K562 (cell line): ENCODE measurements around the gene FAM20B. TPM values are rescaled to one million over a fixed set of nuclear protein-coding genes. Genes with fewer than 3 reads are reported as not detected.

Source experiments
- ATAC-seq: fragments of 200-7000 bp; cut with Tn5 transposase; 3 replicates; pipeline ENCODE4 v1.9.1; 2020; ENCODE audit warnings: moderate library complexity
- BruUV-seq: library from RNA; stranded (reverse); fragments of 400-500 nt; replicated peaks from 2 replicates; lab custom pipeline; 2021; lab: Mats Ljungman, UMichigan
- CTCF ChIA-PET: fragments of 300-600 bp; formaldehyde crosslinking; extraction: SDS; loops from one replicate; lab custom pipeline; 2021; ENCODE audit warnings: low intra/inter-chr PET ratio; lab: Yijun Ruan, JAX
- POLR2A ChIA-PET: fragments of 300-600, 350-650 bp; sonication (Branson Sonifier 250); formaldehyde crosslinking; extraction: SDS; loops from one replicate; lab custom pipeline; 2021; ENCODE audit warnings: antibody characterized with exemption, inconsistent platforms; lab: Yijun Ruan, JAX
- DNase-seq, 4 experiments: peaks; one replicate each; pipeline versions ENCODE4 v3.0.0 to v3.0.0-alpha.2; 2011 to 2018; ENCODE audit warnings: low spot score in 3 of 4, mixed read lengths in 3 of 4; ENCODE audit errors: extremely low read depth in 1 of 4
- FAIRE-seq: peaks from 2 replicates; lab custom pipeline; 2011; peaks lifted over from hg19 to GRCh38; lab: Jason Lieb, UNC
- H2AFZ ChIP-seq: 2 replicates; pipeline ENCODE4 v1.6.0; 2011; ENCODE audit warnings: low read depth, low read length, control low read depth, inconsistent platforms
- H3K27ac ChIP-seq: fragments of 200-600 bp; 3 replicates; pipeline ENCODE4 v1.8.0; 2011; ENCODE audit warnings: low read depth, mild to moderate bottlenecking, control low read depth, inconsistent platforms, low read length, moderate library complexity, mixed read lengths; ENCODE audit errors: extremely low read depth
- H3K27me3 ChIP-seq, 2 experiments: fragments of 300-600 bp in 1 of 2; 2 replicates in 1 of 2; 3 replicates in 1 of 2; pipeline versions ENCODE4 v1.6.0 to v1.8.0; 2011; ENCODE audit warnings: inconsistent platforms in 2 of 2, low read length in 2 of 2, mild to moderate bottlenecking in 1 of 2, mixed read lengths in 1 of 2, moderate library complexity in 1 of 2; ENCODE audit not compliant: control insufficient read depth in 2 of 2, insufficient read depth in 2 of 2
- H3K36me3 ChIP-seq: fragments of 300-600 bp; 3 replicates; pipeline ENCODE4 v1.8.0; 2011; ENCODE audit warnings: mild to moderate bottlenecking, low read length, inconsistent platforms; ENCODE audit not compliant: control insufficient read depth, insufficient read depth
- H3K4me1 ChIP-seq, 2 experiments: fragments of 200-600 bp in 1 of 2; replicated peaks in 1 of 2; 2 replicates in 1 of 2; 3 replicates in 1 of 2; pipeline versions ENCODE4 v1.5.1 to v1.8.0; 2011; ENCODE audit warnings: inconsistent platforms in 2 of 2, low read length in 2 of 2, mild to moderate bottlenecking in 1 of 2, mixed read lengths in 1 of 2, moderate library complexity in 1 of 2; ENCODE audit not compliant: control insufficient read depth in 2 of 2, insufficient read depth in 2 of 2
- H3K4me2 ChIP-seq: 2 replicates; pipeline ENCODE4 v1.6.1; 2011; ENCODE audit warnings: low read length, control low read depth, inconsistent platforms, mixed read lengths; ENCODE audit not compliant: insufficient read depth
- H3K4me3 ChIP-seq: fragments of 200-600 bp; sonication (generic), shearing (Covaris generic); 2 replicates; pipeline ENCODE4 v1.5.1; 2016; ENCODE audit warnings: control low read depth, inconsistent platforms
- H3K79me2 ChIP-seq: fragments of 200-600 bp; 3 replicates; pipeline ENCODE4 v1.8.0; 2011; ENCODE audit warnings: low read length, inconsistent platforms; ENCODE audit not compliant: control insufficient read depth, insufficient read depth
- H3K9ac ChIP-seq, 2 experiments: 2 replicates each; pipeline versions ENCODE4 v1.6.0 to v1.6.1; 2011; ENCODE audit warnings: low read depth in 2 of 2, low read length in 2 of 2, control low read depth in 1 of 2, inconsistent platforms in 1 of 2, mild to moderate bottlenecking in 1 of 2, mixed read lengths in 1 of 2; ENCODE audit not compliant: insufficient read depth in 1 of 2
- H3K9me1 ChIP-seq: one replicate; pipeline ENCODE4 v1.6.0; 2011; ENCODE audit warnings: inconsistent platforms, mild to moderate bottlenecking, low read length, moderate library complexity; ENCODE audit not compliant: control insufficient read depth, insufficient read depth
- H3K9me3 ChIP-seq: replicated peaks from 2 replicates; pipeline ENCODE4 v1.5.1; 2011; ENCODE audit warnings: low read depth, low read length, inconsistent platforms; ENCODE audit not compliant: control insufficient read depth, insufficient read depth
- H4K20me1 ChIP-seq: replicated peaks from 2 replicates; pipeline ENCODE4 v1.6.1; 2011; ENCODE audit warnings: low read length, inconsistent platforms, mixed read lengths; ENCODE audit not compliant: control insufficient read depth, insufficient read depth
- CBFA2T3 ChIP-seq: fragments of 450-650 bp; IDR thresholded peaks from 2 replicates; pipeline ENCODE4 v1.6.1; 2017
- CTCF ChIP-seq, 3 experiments: IDR thresholded peaks in 2 of 3; conservative IDR thresholded peaks in 1 of 3; 2 replicates each; pipeline ENCODE4 v1.5.1; 2011 to 2012; ENCODE audit warnings: low read length in 3 of 3, mild to moderate bottlenecking in 3 of 3, control low read depth in 2 of 3, improper control_type of control experiment in 1 of 3, inconsistent platforms in 1 of 3, low read depth in 1 of 3, mixed read lengths in 1 of 3, moderate library complexity in 1 of 3; ENCODE audit not compliant: insufficient read depth in 2 of 3
- EP400 ChIP-seq: fragments of 450-650 bp; IDR thresholded peaks from 2 replicates; pipeline ENCODE4 v1.6.1; 2017; ENCODE audit warnings: antibody characterized with exemption, mild to moderate bottlenecking, moderate library complexity
- PTBP1 ChIP-seq: fragments of 200-400 bp; formaldehyde crosslinking; IDR thresholded peaks from 2 replicates; pipeline ENCODE4 v1.6.1; 2017; ENCODE audit warnings: low read depth, low read length
- RAD21 ChIP-seq, 2 experiments: fragments of 250-450 bp in 1 of 2; fragments of 450-650 bp in 1 of 2; sonication (Bioruptor Pico) in 1 of 2; formaldehyde crosslinking in 1 of 2; IDR thresholded peaks in 1 of 2; conservative IDR thresholded peaks in 1 of 2; 2 replicates each; pipeline versions ENCODE4 v1.4.0 to v1.8.0; 2020 to 2022; ENCODE audit warnings: mild to moderate bottlenecking in 2 of 2, moderate library complexity in 1 of 2
- RCOR1 ChIP-seq, 2 experiments: IDR thresholded peaks; 2 replicates each; pipeline ENCODE4 v1.6.1; 2012; ENCODE audit warnings: low read depth in 2 of 2, low read length in 2 of 2, borderline replicate concordance in 1 of 2, improper control_type of control experiment in 1 of 2
- SMC3 ChIP-seq: conservative IDR thresholded peaks from 2 replicates; pipeline ENCODE4 v1.6.1; 2011; ENCODE audit warnings: low read depth, low read length, improper control_type of control experiment; ENCODE audit not compliant: insufficient read depth
- ZBTB33 ChIP-seq: sonication (generic); formaldehyde crosslinking; IDR thresholded peaks from 2 replicates; pipeline ENCODE4 v1.8.1; 2023; ENCODE audit warnings: mild to moderate bottlenecking, missing genetic modification reagents
- WGBS: fragments of 100-300 bp; shearing (Covaris generic); methylation state at CpG from one replicate; pipeline ENCODE4 v1.1.6; 2016; ENCODE audit warnings: low coverage, mixed read lengths; ENCODE audit not compliant: insufficient coverage; ENCODE audit errors: missing lambda C conversion rate; 5-methylcytosine and 5-hydroxymethylcytosine counted together
- in situ Hi-C: fragments of 300-500 bp; cut with MboI; formaldehyde crosslinking; loops from 4 replicates; pipeline ENCODE4 v1.15.0; 2018; ENCODE audit warnings: inconsistent platforms, mixed read lengths
- intact Hi-C: fragments of 100-400 bp; cut with micrococcal nuclease; formaldehyde crosslinking; loops from 2 replicates; pipeline ENCODE4 v1.14.2; 2022
- polyA plus RNA-seq, 8 experiments: library from polyadenylated mRNA; depleted of rRNA in 4 of 8; stranded (reverse) in 5 of 8; unstranded in 3 of 8; fragments of >200 nt; fragmentation: Nextera tagmentation in 2 of 8; fragmentation: Illumina TruSeq in 1 of 8; extraction: Ambion mirVana in 2 of 8; extraction: Trizol in 1 of 8; gene quantifications; 2 replicates each; pipeline versions ENCODE4 v1.2.1 to v1.2.3, GENCODE V29; 2011 to 2014; ENCODE audit warnings: inconsistent platforms in 1 of 8, missing spikeins in 1 of 8
- total RNA-seq, 7 experiments: library from RNA; depleted of rRNA in 6 of 7; stranded (reverse); fragments of >200 nt in 6 of 7; fragmentation: Illumina TruSeq in 2 of 7; extraction: Trizol in 2 of 7; gene quantifications; 2 replicates each; pipeline versions ENCODE4 v1.2.1 to v1.2.3, GENCODE V29; 2011 to 2021; ENCODE audit warnings: low replicate concordance in 1 of 7
- TF ChIP-seq, protein P1 (sequence below): fragments of 250-450 bp; sonication (Bioruptor Pico); IDR thresholded peaks from 2 replicates; pipeline ENCODE4 v1.8.0; 2021; ENCODE audit warnings: mild to moderate bottlenecking, moderate library complexity

FAM20B gene
- total and polyA plus RNA-seq, 9 of the 15 experiments (the other 6 are each of a cell fraction or from before 2014, with no cell fraction given) = 7.2 to 67.5 (median 42.9) TPM

- DNase-seq = peak; percentile 21 to 58 (median 48)
- Histone ChIP-seq H3K9ac (no peak overlapping the region), H3K36me3 (peaks cover 41% of the 10 kb centered on the region), H3K4me1 (no peaks in the 10 kb centered on the region), H3K79me2 (no peaks in the 10 kb centered on the region), H4K20me1 (no peaks in the 10 kb centered on the region), H3K4me3 (no peak overlapping the region), H3K9me3 (no peaks in the 10 kb centered on the region), H2AFZ (no peak overlapping the region), H3K27ac (no peak overlapping the region), H3K27me3 (no peaks in the 10 kb centered on the region), H3K4me2 (no peak overlapping the region), H3K9me1 (no peaks in the 10 kb centered on the region)
- FAIRE-seq = no peak
- ChIA-PET CTCF (interaction anchor here (0.6 kb wide), 1 partner anchor 195 kb away, joined by 4 read pairs; no protein-coding TSS in a partner anchor), POLR2A (interaction anchor here (0.7 to 1.2 kb wide), 2 partner anchors 14 to 15 kb away, joined by 3 read pairs; no protein-coding TSS in a partner anchor)
- in situ Hi-C loops = no loop called here
- 52% methylated on average over 7 of the region's 7 CpGs for WGBS
- ATAC-seq = peak; percentile 82
- no TSS peak for BruUV-seq
- TF ChIP-seq RAD21 (CRISPR knock-in tag; conservative IDR thresholded peaks at IDR 0.05 in 1 of 2, IDR thresholded peaks at IDR 0.05 in 1 of 2) (peak in 1 of 2 experiments; percentile 35; a peak in 2 of 4 replicates), SMC3 (peak; percentile 27; the same call in 1 of the 2 replicates), EP400 (no peak), ZBTB33 (CRISPR knock-in tag) (0 out of 2 replicates have a peak, but pooled peaks have one; percentile 23), CBFA2T3 (no peak), RCOR1 (IDR thresholded peaks at IDR 0.05; ENCODE audit: borderline replicate concordance in 1 of 2, low read depth in 2 of 2, low read length in 2 of 2) (no peak), CTCF (IDR thresholded peaks at IDR 0.05 in 2 of 3, conservative IDR thresholded peaks at IDR 0.05 in 1 of 3; ENCODE audit: insufficient read depth in 2 of 3, low read depth in 1 of 3, low read length in 3 of 3) (peak; percentile 43 to 72 (median 52)), PTBP1 (no peak)
- TF ChIP-seq, protein P1, sequence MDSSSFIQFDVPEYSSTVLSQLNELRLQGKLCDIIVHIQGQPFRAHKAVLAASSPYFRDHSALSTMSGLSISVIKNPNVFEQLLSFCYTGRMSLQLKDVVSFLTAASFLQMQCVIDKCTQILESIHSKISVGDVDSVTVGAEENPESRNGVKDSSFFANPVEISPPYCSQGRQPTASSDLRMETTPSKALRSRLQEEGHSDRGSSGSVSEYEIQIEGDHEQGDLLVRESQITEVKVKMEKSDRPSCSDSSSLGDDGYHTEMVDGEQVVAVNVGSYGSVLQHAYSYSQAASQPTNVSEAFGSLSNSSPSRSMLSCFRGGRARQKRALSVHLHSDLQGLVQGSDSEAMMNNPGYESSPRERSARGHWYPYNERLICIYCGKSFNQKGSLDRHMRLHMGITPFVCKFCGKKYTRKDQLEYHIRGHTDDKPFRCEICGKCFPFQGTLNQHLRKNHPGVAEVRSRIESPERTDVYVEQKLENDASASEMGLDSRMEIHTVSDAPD (CRISPR knock-in tag) = no peak
- intact Hi-C loops = no loop called here
Observed at GRCh38 chr1:179105393-179105792, 79.7 kb downstream of the FAM20B start.
